Skeletal muscle tissue (tissue), 4 donors: Measurements from ENCODE around the gene ABHD2. TPM values are rescaled to one million over a fixed set of nuclear protein-coding genes. Genes with fewer than 3 reads are reported as not detected.
A peak's percentile ranks its signal among the peaks of the same experiment; 100 is the strongest.
"Not testable (repeated sequence)": the region's sequence is repeated elsewhere in the genome, so short reads cannot be mapped to it uniquely, and the experiment has no call there.

Source experiments
- H3K27ac ChIP-seq: one replicate; pipeline ENCODE4 v1.7.0; 2013; ENCODE audit warnings: mild to moderate bottlenecking, low read depth, low read length, inconsistent platforms
- H3K27me3 ChIP-seq, 3 donors: one replicate each; pipeline ENCODE4 v1.7.0; 2013; ENCODE audit warnings: low read length in 3 of 3; ENCODE audit not compliant: control insufficient read depth in 3 of 3, insufficient read depth in 3 of 3
- H3K36me3 ChIP-seq, 3 donors: one replicate each; pipeline ENCODE4 v1.7.0; 2013; ENCODE audit warnings: low read length in 3 of 3; ENCODE audit not compliant: control insufficient read depth in 3 of 3, insufficient read depth in 3 of 3
- H3K4me1 ChIP-seq, 3 donors: one replicate each; pipeline ENCODE4 v1.7.0; 2013; ENCODE audit warnings: low read length in 3 of 3, mild to moderate bottlenecking in 3 of 3; ENCODE audit not compliant: control insufficient read depth in 3 of 3, insufficient read depth in 3 of 3
- H3K4me3 ChIP-seq, 3 donors: one replicate each; pipeline ENCODE4 v1.7.0; 2013; ENCODE audit warnings: low read length in 3 of 3
- H3K9ac ChIP-seq, 3 donors: one replicate each; pipeline ENCODE4 v1.7.0; 2013; ENCODE audit warnings: low read length in 3 of 3, mild to moderate bottlenecking in 3 of 3, moderate library complexity in 2 of 3, low read depth in 1 of 3
- H3K9me3 ChIP-seq, 3 donors: one replicate each; pipeline ENCODE4 v1.7.0; 2013; ENCODE audit warnings: low read length in 3 of 3; ENCODE audit not compliant: control insufficient read depth in 3 of 3
- total RNA-seq: library from RNA; depleted of rRNA; stranded (reverse); fragments of >200 nt; gene quantifications from one replicate; pipeline ENCODE4 v1.2.3, GENCODE V29; 2014
- donor health status: Osteomylitis.

Gene ABHD2
- total RNA-seq, 1 donor from 2014 or later: 23.0 TPM

DNA sequence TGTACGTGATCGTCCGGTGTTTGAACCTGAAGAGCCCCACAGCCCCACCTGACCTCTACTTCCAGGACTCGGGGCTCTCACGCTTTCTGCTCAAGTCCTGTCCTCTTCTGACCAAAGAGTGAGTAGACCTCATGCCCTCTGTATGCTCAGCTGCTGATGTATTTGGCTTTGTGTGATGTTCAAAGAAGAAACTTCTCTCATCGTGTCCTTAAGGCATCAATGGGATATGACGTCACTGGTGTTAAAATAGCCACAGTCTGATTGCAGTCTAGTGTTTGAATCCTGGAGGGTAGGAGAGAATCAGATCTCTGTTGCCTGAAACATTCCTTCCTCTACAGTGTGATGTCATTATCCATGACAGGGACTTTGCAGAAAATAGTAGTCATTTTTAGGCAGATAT is 28.1 kb downstream of the ABHD2 start:
- Histone ChIP-seq H3K4me1 (peaks cover 35 to 50% (median 50%) of the 10 kb centered on the region in 3 donors), H3K27ac (peak overlapping the region; percentile 65), H3K9ac (peak overlapping the region in 1 of 3 donors; percentile 35), H3K9me3 (no peaks in the 10 kb centered on the region), H3K4me3 (no peak overlapping the region), H3K36me3 (peaks cover 4 to 20% (median 8%) of the 10 kb centered on the region in 3 donors), H3K27me3 (no peaks in the 10 kb centered on the region)

- Histone ChIP-seq H3K9me3 (no peaks in the 10 kb centered on the region), H3K27me3 (no peaks in the 10 kb centered on the region), H3K4me1 (peaks cover 28 to 41% (median 41%) of the 10 kb centered on the region in 3 donors), H3K9ac (no peak overlapping the region), H3K36me3 (peaks cover 5 to 25% (median 11%) of the 10 kb centered on the region in 3 donors), H3K4me3 (no peak overlapping the region), H3K27ac (no peak overlapping the region)
Observed at GRCh38 chr15:89117790-89118189, 29.5 kb downstream of the ABHD2 start.

- Histone ChIP-seq H3K4me1 (peaks cover 21 to 35% (median 34%) of the 10 kb centered on the region in 3 donors), H3K9me3 (no peaks in the 10 kb centered on the region), H3K27me3 (no peaks in the 10 kb centered on the region), H3K9ac (no peak overlapping the region), H3K4me3 (no peak overlapping the region), H3K27ac (peak overlapping the region; percentile 58), H3K36me3 (peaks cover 7 to 25% (median 15%) of the 10 kb centered on the region in 3 donors)
Observed at GRCh38 chr15:89118481-89118989, 30.3 kb downstream of the ABHD2 start.

DNA sequence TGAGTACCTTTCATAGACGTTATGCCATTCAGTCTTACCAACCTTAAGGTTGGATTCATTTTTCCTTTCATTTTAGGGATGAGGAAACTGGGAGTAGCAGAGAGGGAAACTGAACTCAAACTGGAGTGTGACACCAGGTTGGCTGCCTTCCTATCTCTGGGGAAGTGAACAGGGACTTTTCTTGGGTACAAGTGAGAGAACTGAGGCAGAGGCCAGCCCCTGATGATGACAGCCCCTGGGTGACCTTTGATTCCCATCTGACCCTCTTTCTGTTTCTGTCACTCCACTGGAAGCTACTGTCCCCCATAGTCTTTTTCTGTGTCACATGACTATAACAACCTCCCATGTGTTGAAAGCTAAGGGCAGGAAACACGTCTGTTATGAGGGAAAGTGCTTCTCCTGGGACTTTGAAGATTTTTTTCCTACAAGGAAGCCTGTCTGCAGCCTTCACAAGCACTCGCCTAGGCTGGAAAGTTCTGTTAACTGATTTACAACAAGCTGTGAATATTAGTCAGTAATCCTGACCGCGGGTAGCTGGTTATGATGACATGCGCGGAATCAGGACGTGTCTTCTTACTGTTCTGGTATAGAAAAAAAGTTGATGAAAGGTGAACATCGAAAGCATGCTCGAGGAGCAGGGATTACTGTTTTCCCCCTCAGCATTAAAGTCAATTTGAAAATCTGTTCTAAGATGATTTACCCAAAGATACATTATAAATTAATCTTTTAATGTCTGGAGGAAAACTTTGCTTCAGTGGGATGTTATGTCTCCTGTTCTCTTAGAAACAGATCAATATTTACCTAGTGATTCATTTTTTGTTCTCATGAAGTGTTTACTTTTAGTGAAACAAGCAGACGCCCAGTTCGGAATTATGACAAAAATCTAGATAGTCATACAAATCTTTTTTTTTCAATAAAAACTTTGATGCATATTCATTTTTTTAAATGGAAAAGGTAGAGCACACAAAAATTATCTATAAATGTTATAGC is 31.5 kb downstream of the ABHD2 start:
- H3K9ac ChIP-seq: no peak overlapping the region
- no peak overlapping the region for H3K4me3 ChIP-seq
- H3K36me3 ChIP-seq: peaks cover 7 to 25% (median 15%) of the 10 kb centered on the region in 3 donors
- peaks cover 19 to 34% (median 34%) of the 10 kb centered on the region in 3 donors for H3K4me1 ChIP-seq
- H3K9me3 ChIP-seq: no peaks in the 10 kb centered on the region
- peak overlapping the region; percentile 58 for H3K27ac ChIP-seq
- H3K27me3 ChIP-seq: no peaks in the 10 kb centered on the region

DNA sequence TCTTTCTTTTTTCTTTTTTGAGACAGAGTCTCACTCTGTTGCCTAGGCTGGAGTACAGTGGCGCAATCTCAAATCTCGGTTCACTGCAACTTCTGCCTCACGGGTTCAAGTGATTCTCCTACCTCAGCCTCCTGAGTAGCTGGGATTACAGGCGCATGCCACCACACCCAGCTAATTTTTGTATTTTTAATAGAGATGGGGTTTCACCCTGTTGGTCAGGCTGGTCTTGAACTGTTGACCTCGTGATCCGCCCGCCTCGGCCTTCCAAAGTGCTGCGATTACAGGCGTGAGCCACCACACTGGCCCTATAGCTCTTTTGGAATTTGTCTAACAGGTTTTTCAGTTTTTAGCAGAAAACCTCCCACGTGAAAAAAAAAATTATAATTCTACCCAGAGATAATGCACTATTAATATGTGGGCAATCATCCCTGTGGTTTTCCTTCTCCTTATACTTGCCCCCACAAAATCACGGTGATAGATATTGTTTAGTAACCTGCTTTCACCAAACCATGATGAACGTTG is 32.3 kb downstream of the ABHD2 start:
- H3K4me3 ChIP-seq, H3K27me3 ChIP-seq, H3K9me3 ChIP-seq, H3K9ac ChIP-seq: not testable (repeated sequence)
- peak overlapping the region; percentile 58 for H3K27ac ChIP-seq
- H3K4me1 ChIP-seq: peaks cover 17 to 32% (median 30%) of the 10 kb centered on the region in 3 donors
- H3K36me3 ChIP-seq: peaks cover 7 to 23% (median 15%) of the 10 kb centered on the region in 3 donors

DNA sequence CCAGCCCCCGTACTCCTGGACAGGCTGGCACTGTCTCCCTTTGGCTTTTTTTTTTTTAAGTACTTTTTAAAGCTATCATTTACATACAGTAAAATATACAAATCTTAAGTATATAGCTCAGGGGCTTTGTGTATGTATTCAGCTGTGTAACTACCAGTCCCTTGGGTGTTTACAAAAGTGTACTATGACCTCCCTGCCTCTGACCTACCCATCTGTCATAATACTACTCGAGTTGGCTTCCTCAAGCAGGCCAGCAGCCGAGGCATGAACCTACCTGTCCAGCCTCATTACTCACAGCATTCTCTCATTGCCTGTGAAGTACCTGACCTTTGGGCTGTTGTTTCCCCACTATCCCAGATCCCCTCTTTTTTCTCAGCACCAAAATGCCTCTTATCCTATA is 33.2 kb downstream of the ABHD2 start:
- H3K36me3 ChIP-seq: peaks cover 8 to 22% (median 15%) of the 10 kb centered on the region in 3 donors
- H3K4me1 ChIP-seq: peaks cover 14 to 29% (median 23%) of the 10 kb centered on the region in 3 donors
- no peaks in the 10 kb centered on the region for H3K27me3 ChIP-seq
- H3K4me3 ChIP-seq: no peak overlapping the region
- H3K27ac ChIP-seq: no peak overlapping the region
- H3K9ac ChIP-seq: no peak overlapping the region
- H3K9me3 ChIP-seq: no peaks in the 10 kb centered on the region

DNA sequence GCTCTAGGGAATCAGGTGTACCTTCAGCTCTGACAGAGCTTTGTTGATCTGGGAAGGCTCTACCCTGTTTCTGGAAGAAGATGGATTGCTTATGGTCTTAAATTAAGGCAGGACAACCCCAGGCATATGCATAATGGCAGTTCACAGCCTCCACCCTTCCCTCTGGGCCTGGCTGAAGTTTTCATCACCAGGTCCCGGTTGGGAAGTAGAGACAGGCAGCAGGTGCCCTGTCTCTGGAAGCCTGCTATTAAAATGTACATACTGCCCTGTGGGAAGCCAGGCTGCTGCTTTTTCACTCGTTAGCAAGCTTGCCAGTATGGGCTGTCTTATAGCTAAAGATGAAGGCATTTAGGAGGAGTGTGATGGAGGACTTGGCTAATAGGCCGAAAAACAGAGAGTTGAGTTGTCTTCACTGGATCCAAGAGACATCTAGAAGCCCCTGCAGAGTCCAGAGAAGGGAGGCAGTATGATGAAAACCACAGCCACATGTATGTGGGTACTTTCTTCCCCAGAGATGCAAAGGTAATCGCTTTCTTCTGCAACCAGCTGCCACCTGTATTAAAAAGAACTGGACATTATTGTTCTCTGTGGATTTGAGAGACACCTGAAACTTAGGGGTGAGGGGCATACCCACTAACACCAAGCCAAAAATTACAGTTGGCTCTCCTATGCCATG is 34.4 kb downstream of the ABHD2 start:
- H3K9ac ChIP-seq: peak overlapping the region in 1 of 3 donors; percentile 4
- H3K36me3 ChIP-seq: peaks cover 5 to 12% (median 9%) of the 10 kb centered on the region in 3 donors
- H3K9me3 ChIP-seq: no peaks in the 10 kb centered on the region
- no peak overlapping the region for H3K4me3 ChIP-seq
- H3K27me3 ChIP-seq: no peaks in the 10 kb centered on the region
- no peak overlapping the region for H3K27ac ChIP-seq
- peaks cover 19 to 32% (median 24%) of the 10 kb centered on the region in 3 donors for H3K4me1 ChIP-seq

DNA sequence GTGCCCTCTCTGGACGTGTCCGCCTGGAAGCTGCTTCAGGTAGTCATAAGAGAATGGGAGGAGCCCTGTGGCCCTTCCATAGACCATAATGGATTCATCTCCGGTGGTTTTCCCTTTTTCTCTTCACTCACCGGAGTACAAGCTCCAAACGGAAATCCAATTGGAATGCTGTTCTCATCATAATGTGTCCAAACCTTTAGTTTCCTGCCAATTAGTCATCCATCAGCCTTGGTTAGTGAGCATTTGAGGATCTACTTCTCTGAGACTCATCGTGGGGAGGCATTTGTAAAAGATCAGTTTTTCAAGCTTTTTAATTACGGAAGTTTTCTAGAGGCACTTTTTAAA is 34.9 kb downstream of the ABHD2 start:
- no peaks in the 10 kb centered on the region for H3K9me3 ChIP-seq
- H3K4me1 ChIP-seq: peaks cover 19 to 31% (median 27%) of the 10 kb centered on the region in 3 donors

GRCh38 chr15:89125088-89125826 is 37.0 kb downstream of the ABHD2 start:
- no peak overlapping the region for H3K27ac ChIP-seq
- peaks cover 14 to 38% (median 35%) of the 10 kb centered on the region in 3 donors for H3K4me1 ChIP-seq
- no peak overlapping the region for H3K4me3 ChIP-seq
- no peaks in the 10 kb centered on the region for H3K9me3 ChIP-seq
- peaks cover 6 to 7% (median 7%) of the 10 kb centered on the region in 3 donors for H3K36me3 ChIP-seq
- no peak overlapping the region for H3K9ac ChIP-seq
- H3K27me3 ChIP-seq: no peaks in the 10 kb centered on the region

More for the DNA sequence above, 34.9 kb downstream of the ABHD2 start:
- H3K9ac ChIP-seq: no peak overlapping the region
- H3K4me3 ChIP-seq: no peak overlapping the region
- peaks cover 5 to 10% (median 6%) of the 10 kb centered on the region in 3 donors for H3K36me3 ChIP-seq
- H3K27me3 ChIP-seq: no peaks in the 10 kb centered on the region
- H3K27ac ChIP-seq: no peak overlapping the region
